Stimulated activated CD8-positive, alpha-beta memory T cell treated with anti-CD3 and anti-CD28 coated beads, Interleukin-7, amount 100 ng/mL, for 48 hours (primary cell): ENCODE data around the gene ADAM12.

Experiments
- DNase-seq, 2 donors: peaks; one replicate each; pipeline ENCODE4 v3.0.0-alpha.2; 2020; ENCODE audit warnings: low read depth in 1 of 2; ENCODE audit errors: extremely low read depth in 1 of 2

Gene ADAM12

DNA sequence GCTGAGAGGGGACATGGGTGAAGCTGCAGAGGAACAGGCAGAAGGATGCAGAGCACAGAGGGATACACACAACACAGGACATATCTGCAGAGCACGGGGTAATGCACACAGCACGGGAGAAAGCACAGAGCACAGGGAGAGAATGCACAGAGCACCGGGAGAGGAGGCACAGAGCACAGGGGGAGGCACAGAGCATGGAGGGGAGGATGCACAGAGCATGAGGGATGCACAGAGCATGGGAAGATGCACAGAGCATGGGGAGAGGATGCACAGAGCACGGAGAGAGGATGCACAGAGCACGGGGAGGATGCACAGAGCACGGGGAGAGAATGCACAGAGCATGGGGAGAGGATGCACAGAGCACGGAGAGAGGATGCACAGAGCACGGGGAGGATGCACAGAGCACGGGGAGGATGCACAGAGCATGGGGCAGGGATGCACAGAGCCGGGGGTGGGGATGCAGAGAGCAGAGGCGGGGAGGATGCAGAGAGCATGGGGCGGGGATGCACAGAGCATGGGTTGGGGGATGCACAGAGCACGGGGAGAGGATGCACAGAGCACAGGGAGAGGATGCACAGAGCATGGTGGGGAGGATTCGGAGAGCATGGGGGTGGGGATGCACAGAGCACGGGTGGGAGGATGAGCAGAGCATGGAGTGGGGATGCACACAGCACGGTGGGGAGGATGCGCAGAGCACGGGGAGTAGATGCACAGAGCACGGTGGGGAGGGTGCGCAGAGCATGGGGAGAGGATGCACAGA, 230.0 kb downstream of the ADAM12 start:
- no peak for DNase-seq

GRCh38 chr10:126157189-126157588, 231.1 kb downstream of the ADAM12 start:
- DNase-seq = no peak

- no peak for DNase-seq
Measured at GRCh38 chr10:126156503-126156902, 231.8 kb downstream of the ADAM12 start.

DNA sequence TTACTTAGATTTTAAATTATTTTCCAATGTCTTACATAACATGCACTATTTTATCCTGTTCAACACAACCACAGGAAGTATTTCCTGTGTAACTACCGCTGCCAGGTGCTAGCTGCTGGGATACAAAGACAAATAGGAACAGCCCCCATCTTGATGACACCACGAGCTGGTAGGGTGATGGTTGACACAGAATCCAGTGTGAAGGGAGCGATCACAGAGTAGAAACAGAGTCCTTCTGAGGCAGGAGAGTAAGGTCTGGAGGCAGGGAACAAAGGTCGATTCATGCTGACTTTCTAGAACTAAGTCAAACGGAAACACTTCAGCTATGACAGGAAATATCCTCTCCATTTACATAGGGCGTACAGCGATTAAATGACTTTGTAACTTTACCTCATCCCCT, 232.3 kb downstream of the ADAM12 start:
- no peak for DNase-seq

GRCh38 chr10:126155528-126155927, 232.7 kb downstream of the ADAM12 start:
- DNase-seq = no peak

DNA sequence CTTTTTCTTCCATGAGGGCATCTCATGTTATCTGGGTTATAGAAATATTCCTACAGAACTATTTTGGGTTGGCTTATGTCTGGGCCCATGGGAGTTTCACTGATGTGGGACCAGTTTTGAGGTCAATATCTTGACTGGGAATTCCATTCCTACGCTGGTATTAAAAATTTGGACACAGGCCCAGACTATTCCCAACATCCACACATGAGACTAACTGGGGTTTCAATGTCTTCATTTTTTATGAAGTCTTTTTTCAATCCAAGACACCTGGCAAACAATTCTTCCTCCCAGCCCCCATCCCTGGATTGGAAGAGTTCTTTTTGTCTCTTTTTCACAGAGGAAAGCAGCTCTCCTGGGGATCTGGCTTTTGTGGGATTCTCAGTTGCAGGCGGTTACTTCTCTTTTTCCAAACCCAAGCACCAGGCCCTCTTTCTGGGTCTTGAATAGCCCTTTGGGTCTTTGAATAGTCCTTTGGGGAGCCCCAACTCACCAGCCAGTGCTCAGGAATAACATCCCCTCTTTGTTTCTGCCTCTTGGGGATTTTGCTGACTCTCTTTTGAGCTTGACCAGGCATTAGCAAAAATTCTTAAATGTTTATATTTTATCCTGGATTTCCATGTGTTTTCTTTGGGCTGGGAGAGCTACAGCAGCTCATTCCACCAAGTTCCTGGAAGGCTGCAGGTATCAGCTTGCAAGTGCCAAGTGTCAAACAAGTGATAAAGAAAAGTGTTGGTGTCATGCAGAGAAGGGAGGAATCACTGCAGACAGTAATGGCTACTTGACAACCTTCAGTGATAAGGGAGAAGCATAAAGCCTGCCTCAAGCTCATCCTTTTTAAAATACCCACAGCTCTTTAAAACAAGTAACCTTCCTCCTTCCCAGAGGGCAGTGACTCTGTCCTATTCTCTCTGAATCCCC, 234.3 kb downstream of the ADAM12 start:
- DNase-seq = no peak

DNA sequence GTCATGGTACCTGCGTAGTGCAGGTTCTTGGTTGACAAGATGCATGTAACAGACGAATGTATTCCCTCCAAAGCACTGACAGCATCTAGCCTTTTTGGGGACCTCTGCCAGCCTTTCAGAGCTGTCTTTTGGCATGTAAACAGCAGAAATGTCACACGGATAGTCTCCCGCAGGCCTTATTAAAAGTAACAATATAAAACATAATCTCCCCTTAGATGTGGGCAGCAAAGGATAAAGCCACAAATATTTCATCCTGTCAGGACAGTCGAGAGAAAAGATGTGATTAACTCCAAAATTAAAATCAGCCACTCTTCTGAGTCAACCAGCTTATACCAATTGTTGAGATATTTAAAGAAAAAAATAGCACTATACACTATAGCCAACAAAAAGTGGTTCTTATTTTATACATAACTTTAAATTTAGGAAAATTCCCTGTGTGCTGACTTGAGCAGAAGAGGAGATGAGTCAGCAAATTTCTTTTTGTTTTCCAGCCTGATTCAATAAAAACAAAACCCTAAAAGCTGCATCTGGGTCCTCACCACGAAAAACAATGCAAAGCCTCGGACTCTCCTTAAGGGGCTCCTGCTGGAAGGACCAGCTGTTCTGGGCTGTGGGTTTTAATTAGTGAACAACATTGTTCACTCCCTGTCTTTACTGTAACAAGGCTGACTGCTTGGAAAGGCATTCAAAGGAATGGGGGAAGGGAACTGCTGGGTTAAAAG, 240.2 kb downstream of the ADAM12 start:
- no peak for DNase-seq

DNA sequence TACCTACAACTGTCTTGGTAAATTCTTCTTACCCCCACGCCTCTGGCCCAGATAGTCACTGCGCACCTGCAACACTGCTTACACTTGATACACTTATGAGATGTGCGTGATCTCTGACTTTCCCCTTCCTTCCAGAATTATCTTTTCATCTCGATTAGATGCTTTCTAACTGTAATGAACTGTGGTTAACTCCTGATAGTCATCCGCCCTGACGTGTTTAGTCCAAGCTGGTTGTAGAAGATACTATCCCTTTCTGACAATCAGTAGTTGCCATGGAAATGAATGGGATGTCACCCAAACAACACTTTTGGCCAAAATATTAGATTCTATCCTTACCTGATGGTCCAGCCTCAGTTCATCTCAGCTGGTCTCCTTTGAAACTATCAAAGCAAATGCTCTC, 241.5 kb downstream of the ADAM12 start:
- DNase-seq = no peak

- DNase-seq = no peak
Measured at GRCh38 chr10:126143117-126143516, 245.2 kb downstream of the ADAM12 start.

- no peak for DNase-seq
Measured at GRCh38 chr10:126140746-126141273, 247.5 kb downstream of the ADAM12 start.

GRCh38 chr10:126137562-126138221, 250.6 kb downstream of the ADAM12 start:
- no peak for DNase-seq

DNA sequence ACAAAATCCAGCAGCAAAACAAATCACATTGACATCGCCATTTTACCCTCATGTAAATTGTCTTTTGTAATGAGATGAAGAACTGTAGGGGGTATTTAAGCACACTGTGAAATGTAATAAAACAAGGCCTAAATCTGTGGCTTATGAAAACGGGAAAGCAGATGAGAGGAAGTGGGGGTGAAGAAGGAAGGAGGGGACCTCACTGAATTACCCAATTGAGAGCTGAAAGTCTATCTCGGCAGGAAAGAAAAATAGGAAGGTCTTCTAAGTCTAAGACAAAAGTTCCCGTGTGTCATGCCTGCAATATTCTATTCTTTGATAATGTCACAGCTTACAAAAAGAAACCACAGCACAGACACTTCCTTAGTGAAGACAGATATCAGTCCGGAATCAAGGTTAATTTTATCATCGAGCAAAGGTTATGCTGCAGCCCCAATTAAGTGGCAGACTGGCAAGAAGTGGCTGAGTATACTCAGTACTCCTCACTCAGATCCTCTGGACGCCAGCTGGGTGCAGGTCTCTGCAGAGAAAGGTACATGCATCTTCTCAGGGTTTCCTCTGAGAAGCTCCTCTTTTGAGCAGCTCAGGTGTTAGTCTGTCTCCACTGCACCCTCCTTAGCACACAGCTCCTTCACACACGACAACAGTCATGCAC, 252.2 kb downstream of the ADAM12 start:
- DNase-seq = no peak

DNA sequence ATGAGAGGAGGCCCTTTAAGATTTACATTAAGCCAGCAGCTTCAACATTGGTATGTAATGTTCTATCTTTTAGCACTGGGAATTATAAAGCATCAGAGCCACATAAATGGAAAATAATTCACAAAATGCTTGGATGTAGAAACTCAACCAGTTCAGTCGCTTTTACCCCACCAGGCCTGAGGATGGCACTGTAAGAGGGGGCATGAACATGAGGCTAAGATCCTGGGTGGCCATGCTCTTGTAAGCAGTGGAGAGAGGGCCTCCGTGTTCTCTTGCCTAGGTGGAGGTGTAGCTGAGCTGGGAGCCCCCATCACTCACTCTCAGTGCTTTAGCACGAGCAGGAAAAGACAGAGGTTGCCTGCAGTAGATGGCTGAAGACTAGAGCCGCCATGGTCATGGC, 253.1 kb downstream of the ADAM12 start:
- no peak for DNase-seq

DNA sequence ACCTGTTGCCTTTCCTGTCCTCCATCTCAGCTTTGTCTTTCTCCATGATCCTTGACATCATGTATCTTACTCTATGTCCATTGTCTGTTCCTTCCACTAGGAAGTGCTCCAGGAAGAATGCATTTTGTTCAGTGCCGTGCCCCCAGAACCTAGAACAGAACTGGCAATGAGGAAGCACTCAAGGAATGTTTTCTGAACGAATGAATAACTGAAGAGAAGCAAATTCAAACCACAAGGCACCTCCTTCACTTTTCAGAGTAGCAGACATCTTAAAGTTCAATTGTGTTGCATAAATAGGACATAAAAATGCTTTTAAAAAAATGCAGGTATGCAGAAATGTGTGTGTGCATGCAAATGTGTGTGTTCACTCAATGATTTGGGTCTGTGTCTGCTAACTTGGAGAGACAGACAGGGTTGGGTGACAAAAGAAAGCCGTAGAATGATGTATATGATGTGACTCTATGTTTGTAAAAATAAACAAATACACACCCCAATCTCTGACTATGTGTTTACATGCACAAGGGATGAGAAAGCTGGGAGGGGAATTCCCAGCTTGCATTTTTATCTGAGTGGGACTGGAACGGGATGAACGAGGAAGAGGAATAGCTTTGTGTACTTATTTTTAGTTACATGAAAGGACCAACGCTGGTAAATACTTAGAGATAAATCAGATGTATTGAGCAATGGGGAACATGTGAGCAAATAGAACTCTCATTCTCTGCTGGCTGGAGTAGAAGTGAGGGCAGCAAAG, 254.2 kb downstream of the ADAM12 start:
- DNase-seq = no peak

DNA sequence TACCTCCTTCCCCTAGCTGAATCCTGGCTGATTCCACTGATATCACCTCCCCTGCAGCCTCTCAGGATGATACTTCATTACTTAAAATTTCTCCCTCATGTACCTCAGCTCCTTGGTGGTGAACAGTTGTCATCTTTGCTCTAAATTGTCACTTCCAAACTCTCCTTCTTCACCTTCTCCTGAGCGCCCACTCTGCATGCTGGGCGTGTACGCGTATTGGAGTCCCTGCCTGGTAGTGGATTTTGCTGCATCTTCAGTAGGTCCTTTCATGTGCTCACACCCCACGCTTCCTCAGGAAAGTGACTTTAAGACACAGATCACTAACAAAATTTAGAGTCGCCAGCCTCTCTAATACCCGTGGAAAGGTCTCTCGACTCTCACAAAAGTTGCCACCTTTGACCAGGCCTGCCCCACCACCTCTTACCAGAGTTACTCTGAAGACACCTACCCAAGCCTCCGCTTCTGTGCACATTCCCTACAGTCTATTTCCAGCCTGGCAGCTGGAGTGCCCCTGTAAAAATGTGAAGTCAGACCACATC, 255.1 kb downstream of the ADAM12 start:
- no peak for DNase-seq

GRCh38 chr10:126131341-126131740, 256.9 kb downstream of the ADAM12 start:
- DNase-seq = no peak

DNA sequence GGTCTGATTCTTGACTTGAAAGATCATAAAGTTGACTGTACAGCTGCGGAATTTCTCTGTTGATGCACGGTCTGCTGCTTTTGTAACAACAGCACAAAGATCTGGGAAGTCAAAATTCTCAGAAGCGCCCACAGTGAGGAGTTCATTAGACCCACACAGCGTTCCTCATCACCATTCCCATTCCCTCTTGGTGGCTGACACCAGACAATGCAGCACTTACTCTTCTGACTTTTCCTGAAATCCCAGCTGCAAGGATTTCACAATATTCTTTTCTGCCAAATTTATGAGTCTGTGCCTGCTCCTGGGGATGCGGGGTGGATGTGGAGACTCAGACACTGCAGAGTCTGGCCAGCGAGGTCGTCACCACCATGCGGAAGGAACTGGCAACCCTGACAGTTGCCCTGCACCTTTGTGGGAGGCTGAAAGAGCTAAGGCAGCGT, 258.0 kb downstream of the ADAM12 start:
- DNase-seq = no peak

DNA sequence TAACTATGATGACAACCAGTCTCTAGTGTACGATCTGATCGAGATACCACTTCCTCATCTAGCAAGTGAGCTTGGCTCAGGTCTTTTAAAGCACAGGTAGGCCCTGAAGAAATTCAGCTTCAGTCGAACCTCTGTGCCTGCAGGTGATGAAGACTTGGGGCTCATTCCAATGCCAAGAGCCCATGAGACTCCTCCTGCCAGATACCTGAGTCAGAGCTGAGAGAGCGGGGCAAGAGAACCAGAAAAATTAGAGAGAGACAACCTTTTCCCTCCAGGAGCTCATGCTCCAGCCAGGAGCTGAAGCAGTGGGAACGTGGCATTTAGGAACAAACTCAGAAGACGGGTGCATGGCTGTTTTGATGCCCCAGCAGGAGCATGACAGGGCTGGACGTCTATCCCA, 259.3 kb downstream of the ADAM12 start:
- DNase-seq = no peak

GRCh38 chr10:126128581-126128980, 259.7 kb downstream of the ADAM12 start:
- no peak for DNase-seq
